ENCODE data around the gene FADS6.

DNA sequence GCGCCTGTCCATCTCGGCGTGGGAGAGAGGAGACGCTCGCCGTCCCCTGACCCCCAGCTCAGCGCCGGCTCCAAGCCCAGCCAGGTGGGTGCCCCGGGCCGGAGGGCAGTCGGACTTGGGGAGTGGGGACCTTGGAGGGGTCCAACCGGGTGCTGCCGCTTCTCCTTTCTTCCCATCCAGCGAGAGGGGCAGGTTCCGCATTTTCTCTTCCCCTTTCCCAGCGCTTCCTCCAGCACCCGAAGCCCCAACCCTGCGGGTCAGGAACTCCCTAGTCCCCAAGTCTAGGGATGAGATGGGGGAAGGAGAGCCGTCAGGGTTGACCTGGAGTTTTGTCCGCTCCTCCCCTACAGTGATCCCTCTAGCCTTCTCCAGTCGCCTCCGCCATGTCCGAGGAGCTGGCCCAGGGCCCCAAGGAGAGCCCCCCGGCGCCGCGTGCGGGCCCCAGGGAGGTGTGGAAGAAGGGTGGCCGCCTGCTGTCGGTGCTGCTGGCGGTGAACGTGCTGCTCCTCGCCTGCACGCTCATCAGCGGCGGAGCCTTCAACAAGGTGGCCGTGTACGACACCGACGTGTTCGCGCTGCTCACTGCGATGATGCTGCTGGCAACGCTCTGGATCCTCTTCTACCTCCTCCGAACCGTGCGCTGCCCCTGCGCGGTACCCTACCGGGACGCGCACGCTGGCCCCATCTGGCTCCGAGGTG lies 31.0 kb upstream of the FADS6 start, which contains the start of gene OTOP2:
- TF ChIP-seq, protein P1, sequence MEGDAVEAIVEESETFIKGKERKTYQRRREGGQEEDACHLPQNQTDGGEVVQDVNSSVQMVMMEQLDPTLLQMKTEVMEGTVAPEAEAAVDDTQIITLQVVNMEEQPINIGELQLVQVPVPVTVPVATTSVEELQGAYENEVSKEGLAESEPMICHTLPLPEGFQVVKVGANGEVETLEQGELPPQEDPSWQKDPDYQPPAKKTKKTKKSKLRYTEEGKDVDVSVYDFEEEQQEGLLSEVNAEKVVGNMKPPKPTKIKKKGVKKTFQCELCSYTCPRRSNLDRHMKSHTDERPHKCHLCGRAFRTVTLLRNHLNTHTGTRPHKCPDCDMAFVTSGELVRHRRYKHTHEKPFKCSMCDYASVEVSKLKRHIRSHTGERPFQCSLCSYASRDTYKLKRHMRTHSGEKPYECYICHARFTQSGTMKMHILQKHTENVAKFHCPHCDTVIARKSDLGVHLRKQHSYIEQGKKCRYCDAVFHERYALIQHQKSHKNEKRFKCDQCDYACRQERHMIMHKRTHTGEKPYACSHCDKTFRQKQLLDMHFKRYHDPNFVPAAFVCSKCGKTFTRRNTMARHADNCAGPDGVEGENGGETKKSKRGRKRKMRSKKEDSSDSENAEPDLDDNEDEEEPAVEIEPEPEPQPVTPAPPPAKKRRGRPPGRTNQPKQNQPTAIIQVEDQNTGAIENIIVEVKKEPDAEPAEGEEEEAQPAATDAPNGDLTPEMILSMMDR (IDR thresholded peaks at IDR 0.05 in 2 of 3, conservative IDR thresholded peaks at IDR 0.05 in 1 of 3; ENCODE audit: control insufficient read depth in 2 of 3, extremely low read depth in 1 of 3, insufficient read depth in 1 of 3, low read depth in 3 of 3, low read length in 3 of 3), result no peak
- TF ChIP-seq ATF7 (IDR thresholded peaks at IDR 0.05; ENCODE audit: low read depth), result no peak
- TF ChIP-seq RB1 (IDR thresholded peaks at IDR 0.05; ENCODE audit: borderline replicate concordance), result no peak
- no peak for TF ChIP-seq JUND (IDR thresholded peaks at IDR 0.05; ENCODE audit: low read depth, low read length)

Measured in GM12878 (cell line).